NCI-H2107 (cell line): ENCODE measurements around the gene PRDM15.
A peak's percentile ranks its signal among the peaks of the same experiment; 100 is the strongest.

ENCODE experiments used
- DNase-seq: peaks from one replicate; lab custom pipeline; 2025; lab: John Stamatoyannopoulos, UW

The PRDM15 gene

DNA sequence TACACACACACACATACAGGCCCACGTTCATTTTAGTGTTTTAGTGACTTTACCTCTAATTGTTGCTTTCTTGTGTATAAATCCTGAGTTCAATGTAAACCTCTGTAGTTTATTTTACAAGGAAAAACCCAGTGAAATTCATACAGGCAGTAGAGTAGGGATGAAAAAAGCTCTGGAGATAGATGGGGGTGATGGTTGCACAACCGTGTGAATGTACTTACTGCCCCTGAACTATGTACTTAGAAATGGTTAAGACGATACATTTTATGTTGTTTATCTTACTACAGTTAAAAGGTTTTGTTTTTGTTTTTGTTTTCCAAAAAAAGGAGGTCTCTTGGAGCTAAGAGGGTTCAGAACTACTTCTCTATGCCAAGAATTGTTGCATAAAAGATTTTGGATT, 29.7 kb upstream of the PRDM15 start:
- no peak for DNase-seq

DNA sequence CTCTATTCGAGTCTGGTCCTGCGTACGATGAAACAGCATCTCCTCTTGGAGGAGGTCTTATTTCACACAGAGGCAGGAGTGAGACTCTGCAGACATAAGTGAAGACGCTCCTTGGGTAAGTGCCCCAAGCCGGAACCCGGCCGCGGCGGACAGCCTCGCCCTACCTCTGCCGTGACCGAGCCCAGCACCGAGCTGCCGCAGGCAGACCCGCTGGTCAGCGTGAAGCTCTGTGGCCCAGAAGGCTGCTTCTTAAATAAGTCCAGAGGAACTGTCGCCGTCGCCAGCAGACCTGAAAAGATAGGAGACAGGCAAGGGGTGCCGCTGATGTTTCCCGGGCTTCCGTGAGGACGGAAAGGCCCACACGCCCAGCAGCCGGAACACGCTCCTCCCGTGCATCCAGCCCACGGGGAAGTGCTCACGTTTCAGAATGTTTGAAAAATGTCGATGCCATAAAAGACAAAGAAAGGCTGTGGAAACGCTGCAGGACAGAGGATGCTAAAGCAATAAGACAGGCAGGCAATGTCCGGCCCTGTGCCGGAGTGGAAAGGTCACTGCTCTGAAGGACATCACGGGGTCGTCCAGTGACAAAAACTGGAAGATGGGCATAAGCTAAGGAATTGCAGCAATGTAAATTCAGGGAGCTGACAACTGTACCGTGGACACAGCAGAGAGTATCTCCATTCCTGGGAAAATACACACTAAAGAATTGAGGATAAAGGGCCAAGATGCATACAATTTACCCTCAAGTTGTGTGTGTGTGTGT, 28.5 kb upstream of the PRDM15 start:
- no peak for DNase-seq

DNA sequence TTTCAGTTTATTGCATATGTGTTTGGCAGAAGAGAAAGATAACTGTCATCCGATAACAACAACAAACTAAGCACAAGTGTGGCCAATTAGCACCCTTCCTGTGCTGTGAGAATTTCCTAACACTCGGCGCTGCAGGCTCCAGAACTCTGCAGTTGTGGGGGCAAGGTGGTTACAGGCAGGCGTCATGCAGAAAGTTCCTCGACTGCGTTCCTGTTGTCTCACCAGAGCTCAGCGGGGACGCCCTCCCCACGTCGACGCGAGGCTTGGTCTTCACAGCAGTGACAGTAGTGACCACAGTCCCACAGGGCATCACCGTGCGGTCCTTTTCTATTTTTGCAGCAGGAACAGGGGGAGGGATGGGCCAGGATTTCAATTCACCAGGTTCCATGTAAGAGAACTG, 27.6 kb upstream of the PRDM15 start:
- DNase-seq: no peak

DNA sequence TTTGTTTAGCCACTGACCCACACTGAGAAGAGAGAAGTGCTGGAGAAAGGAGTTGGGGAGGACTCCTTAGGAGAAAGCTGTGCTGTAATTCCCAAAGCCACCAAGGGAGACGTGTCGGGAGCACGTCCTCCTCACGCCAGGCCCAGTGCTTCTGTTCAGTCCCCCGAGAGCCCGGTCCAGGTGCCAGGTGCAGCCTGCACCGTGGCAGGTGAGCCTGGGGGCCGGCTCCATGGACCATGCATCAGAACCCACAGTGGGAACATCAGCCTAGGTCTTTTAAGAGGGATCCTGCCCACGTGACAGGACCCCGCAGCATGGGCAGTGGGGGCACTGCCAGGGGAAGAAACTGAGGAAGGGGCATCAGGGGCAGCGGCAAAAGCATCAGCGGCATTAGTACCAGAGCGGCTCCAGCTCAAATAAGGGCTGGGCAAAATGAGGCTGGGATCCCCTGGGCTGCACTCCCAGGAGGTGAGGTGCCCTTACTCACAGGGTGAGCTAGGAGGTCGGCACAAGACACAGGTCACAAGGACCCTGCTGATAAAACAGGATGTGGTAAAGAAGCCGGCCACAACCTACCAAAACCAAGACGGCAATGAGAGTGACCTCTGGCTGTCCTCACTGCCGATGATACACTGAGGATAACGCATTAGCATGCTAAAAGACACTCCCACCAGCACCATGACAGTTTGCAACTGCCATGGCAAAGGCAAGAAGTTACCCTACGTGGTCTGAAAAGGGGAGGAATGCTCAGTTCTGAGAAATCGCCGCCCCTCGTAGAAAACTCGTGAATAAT, 24.6 kb upstream of the PRDM15 start:
- no peak for DNase-seq

DNA sequence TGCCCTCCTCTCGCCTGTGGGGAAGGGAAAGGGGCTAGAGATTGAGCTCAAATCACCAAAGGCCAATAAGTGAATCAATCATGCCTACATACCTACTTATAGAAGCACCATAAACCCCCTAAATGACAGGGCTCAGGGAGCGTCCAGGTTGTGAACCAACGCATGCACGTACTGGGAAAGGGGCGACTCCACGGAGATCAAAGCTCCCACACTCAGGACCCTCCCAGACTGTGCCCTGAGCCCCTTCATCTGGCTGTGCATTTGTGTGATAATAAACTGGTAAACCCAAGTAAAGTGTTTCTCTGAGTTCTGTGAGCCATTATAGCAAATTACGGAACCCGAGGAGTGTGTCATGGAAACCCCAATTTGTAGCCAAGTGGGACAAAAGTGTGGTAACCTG, 23.8 kb upstream of the PRDM15 start:
- DNase-seq: no peak

DNA sequence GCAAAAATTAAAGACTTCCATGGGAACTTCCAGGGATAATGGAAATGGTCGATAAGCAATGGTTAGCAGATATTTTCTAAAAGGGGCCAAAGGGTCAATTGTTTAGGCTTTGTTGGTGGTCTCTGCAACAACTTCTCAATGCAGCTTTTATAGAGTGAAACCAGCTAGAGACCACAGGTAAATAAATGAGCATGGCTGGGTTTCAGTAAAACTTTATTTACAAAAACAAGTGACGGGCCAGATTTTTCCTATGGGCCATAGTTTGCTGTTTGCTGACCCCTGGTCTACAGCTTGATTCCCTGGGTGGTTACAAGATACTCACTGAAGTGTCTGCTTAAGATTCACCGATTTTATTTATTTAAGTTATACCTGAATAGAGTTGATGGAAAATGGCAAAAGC, 22.6 kb upstream of the PRDM15 start:
- no peak for DNase-seq

DNA sequence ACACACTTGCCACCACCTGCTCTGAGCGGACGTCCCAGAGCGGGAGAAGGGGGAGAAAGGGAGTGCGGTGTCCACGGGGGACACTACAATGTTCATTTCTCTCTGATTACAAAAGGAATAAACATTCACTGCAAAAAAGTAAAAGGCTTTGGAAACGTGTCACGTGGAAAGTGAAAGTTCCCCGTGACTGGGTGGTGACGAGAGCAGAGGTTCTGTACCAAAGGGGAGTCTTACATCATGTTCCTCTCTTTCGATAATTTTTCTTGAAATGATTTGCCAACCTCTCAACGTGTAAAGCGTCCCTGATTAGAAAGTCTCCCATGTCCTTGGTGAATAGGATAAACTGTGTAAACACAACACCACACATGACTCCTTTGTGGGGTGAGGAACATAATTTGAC, 22.0 kb upstream of the PRDM15 start:
- DNase-seq: no peak

DNA sequence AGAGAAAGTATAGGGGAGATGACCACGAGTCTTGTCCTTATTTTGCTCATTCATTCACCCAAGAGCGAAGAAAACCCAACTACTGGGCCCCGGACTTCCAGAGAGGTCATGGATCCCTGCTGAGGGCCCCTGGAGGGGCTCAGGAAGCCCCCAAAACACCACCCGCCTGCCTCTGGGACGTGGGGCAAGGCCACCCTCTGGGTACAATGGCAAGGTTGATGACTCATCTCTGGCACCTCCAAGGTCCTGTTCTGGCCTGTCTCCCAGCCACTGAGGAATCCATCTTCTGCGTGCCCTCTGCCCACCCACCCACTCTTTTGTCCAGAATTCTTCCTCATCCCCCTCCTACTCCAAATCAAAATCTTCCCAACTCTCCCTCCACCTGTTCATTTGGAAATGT, 21.3 kb upstream of the PRDM15 start:
- no peak for DNase-seq

DNA sequence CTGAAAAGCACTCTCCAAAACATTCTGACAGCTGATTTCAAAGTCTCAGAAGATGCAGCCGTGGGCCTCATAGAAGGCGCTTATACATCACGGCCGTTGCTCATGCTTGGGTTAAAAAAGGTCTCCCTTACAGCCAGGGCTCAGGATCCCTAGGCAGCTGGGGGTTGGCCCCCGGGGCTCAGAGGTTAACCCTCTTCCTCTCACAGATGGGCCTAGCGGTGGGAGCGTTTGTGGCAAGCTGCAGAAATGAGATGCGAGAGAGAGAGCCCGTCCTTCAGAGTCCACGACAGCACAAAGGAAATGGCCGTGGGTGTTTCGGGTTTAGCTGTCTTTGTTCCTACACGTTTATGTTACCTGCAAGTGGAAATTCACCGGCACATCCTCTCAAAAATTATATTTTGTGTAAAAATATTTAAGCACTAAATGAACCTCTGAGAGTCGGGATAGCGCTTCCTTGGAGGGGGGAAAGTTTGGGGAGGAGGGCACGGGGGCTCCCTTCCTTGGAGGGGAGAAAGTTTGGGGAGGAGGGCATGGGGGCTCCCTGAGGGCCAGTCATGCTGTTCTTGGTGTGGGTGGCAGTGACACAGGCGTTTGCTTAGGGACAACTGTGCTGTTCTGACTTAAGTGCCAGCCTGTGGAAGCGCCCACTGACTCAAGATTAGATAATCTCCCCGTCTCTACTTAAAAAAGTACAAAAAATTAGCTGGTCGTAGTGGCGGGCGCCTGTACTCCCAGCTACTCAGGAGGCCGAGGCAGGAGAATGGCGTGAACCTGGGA, 20.5 kb upstream of the PRDM15 start:
- DNase-seq: no peak

DNA sequence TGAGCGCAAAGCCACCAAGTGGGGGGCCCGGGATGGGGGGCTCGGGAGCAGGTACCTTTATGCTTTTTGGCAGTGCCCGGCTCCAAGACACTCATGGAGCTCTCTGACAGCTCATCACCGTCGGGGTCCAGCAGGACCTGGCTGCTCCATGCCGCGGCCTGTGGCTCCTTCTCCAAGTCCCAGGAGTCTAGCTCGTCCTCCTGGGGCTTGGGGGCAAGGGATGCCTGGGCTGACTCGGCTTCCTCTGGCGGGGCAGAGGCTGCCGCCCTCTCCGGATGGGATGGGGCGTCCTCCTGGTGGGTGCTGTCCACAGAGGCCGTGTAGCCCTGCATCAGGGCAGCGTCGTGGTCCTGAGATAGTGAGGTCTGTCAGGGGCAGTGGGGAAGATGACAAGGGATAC, 19.9 kb upstream of the PRDM15 start:
- no peak for DNase-seq

DNA sequence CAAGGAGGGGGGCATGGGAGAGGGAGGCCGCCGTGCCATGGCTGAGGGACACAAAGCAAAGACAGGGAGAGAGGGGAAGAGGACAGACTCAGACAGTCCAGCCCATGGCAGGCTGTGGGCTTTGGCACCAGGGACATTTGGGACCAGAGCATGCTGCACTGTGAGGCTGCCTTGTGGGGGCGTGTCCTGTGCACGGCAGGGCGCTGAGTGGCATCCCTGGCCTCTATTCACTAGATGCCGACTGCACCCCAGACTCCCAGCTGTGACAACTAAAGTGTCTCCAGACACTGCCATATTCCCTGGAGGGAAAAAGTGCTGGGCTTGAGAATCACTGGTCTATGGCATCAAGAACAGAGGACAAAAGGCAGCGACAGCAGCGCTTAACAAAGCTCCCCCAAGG, 18.6 kb upstream of the PRDM15 start:
- peak; percentile 48 for DNase-seq

DNA sequence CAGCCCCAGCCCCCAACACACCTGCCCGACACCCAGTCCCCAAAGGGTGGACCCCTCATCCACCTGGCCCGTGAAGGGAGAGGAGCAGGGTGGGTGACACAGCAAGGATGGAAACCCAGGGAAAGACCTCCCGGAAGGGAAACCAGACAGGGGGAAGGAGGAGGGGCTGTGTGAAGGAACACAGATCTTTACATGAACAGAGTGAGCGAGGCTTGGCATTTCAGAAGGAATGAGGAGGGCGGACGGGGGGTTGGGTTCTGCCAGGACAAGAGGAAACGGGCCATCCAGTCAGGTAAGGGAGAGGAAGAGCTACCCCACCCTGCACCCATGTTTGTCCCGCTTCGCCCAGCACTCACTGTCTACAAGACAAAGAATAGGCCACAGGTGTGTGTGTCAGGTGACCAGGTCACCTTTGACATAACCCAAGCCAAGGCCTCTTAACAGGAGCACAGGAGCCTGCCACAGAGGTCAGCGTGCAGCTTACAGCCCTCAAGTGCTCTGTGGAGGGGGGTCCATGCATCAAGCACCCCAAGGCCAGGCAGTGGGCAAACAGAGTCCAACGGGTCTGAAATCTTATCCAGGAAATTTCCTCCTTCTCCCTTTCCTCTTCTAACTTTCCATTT, 18.0 kb upstream of the PRDM15 start:
- no peak for DNase-seq

DNA sequence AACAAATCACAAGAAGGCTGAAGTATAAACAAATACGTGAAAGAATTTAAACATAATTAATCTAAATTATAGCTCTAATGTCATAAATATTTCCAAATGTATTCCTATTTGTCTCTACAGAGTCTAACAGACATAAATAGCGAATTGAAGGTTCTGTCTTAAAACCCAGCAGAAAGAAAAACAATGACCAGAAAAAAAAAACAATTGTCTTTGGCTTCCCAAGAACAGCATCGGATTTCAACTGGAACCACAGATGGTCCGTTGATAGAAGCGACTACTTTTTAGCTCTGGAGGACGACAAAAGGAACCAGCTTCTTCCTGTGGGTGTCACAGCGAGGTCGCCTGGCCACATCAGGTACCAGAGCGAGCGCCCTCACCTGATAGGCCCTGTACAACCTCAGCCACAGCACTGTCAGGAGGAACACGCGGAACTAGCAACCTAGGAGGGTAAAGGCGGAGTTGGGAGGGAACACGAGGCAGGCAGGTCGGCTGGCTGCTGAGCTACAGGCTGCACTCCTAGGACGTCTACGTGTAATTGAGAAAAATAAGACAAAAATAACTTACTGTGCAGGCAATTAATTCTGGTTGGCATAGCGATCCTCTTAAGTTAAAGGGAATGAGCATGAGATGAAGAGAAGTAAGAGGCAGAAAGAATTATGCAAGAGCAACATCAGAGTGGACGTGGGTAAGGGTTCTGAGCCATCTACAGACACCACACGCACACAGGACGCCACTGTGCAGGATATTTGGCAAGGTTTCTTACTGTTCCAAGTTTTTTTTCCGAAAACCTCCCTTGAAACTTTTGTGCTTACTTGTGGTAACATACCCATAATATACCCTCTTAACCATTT, 16.7 kb upstream of the PRDM15 start:
- no peak for DNase-seq

DNA sequence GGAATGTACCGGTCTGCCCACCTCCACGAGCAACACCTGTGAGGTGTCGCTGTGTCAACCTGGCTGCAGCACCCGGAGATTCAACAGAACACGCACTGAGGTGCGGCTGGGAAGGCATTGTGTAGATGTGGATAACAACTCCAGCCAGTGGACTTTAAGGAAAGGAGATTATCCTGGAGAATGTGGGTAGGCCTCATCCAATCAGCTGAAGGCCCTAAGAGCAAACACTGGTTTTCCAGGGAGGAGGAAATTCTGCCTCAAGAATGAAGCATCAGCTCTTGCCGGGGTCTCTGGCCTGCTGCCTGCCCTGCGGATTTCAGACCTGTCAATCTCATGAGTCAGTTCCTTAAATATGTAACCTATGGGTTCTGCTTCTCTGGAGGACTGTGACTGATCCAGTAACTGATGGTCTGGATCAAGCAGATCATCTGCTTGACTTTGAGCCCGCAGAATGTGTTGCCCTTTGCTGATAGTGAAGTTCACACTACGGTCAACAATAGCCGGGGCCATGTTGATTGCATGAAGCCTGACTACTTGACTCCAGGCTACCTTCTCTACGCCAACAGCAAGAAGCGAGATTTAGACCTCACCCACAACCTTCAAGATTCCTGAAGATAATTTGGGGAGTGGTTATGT, 15.9 kb upstream of the PRDM15 start:
- no peak for DNase-seq

DNA sequence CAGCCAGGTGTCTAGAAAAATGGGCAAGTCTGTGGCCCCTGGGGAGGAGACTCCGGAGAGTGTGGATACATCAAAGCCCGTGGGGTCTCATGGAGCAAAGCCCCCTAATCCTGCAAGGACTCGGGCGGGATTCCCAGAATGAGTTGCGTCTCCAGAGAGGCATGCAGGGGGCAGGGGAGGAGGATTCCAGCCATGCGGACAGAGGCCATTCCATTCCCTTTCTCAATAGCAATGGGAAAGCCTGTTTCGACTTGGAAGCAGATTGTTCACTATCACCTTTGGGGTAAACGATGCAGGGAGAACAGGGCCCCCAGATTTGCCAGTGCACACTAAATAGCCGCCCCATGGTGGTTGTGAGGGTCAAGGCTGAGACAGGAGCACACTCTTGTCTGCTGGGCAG, 15.4 kb upstream of the PRDM15 start:
- no peak for DNase-seq

DNA sequence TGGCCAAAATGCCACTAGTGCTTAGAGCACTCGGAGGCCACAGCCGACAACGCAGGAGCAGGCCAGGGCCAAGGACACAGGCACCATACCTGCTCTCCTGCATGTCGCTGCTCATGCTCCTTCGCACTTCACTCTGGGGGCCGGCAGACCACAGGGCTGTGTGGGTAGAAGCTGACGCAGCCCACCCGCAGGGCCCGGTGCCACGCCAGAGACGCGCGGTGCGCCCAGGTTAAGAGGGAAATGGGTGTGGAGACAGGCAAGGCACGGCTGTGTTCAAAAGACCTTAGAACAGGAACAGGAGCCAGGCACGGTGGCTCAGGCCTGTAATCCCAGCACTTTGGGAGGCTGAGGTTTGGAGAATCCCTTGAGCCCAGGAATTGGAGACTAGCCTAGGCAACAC, 13.6 kb upstream of the PRDM15 start:
- no peak for DNase-seq

DNA sequence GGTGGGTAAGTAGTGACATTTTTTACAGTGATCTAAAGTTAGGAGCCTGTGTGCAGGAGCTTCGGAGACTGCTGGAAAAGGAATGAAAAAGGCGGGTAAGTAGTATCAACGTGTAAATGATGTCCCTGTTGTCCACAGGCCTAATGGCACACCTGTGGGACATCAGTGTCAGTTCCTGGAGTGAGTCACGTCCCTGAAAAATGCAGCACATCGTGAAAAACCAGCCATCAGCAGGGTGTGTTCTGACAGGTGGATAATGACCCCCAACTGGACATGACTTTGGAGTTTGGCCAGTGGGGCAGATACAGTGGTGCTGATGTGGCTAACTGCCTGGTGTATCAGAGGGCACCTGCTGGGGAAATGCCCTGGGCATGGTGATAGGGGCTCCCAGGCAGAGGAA, 12.0 kb upstream of the PRDM15 start:
- no peak for DNase-seq

DNA sequence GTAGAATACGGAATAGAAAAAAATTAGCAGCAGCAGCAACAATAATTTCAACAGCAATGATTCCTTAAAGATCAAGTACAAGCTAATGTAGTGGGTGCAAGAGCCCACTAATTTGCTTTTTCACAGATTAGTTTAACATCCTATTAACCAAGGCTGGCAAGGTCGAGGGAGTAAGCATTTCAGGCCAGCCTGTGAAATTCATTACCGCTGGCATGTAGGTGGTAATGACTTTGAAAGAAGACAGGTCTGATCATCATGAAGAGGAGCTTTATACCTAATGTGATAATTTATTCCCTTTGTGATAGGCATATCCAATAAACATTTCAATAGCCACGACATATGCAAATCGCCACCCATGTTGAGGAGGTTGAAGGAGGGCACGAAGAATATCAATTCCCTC, 11.2 kb upstream of the PRDM15 start:
- no peak for DNase-seq

DNA sequence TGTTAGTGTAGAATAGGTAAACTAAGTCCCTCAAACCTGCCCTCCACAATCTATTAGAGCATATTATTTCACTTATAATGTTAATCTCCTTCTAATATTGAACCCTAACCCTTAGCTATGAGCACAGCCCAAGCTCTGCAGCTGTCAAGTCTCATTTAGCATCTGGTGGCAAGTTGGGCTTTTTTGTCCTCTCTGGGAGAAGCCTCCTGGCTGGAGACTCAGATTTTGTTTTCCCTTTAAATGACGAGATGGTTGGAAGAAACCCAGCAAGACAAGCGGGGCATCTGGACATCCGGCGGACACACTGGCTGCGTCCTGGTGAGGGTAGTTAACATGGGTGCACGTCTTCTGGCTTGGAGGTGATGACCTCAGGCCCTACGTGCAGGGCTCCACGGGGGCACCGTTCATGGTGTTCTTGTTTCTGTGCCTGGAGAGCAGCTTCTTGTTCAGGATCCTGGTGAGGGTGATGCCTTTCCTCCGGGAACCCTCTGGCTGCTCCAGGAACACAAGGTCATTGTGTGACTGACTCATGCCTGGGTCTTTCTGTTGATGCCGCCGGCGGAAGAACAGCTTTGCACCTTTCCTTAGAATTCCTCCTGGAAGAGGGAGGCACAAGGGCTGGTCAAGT, 9.7 kb upstream of the PRDM15 start:
- no peak for DNase-seq

DNA sequence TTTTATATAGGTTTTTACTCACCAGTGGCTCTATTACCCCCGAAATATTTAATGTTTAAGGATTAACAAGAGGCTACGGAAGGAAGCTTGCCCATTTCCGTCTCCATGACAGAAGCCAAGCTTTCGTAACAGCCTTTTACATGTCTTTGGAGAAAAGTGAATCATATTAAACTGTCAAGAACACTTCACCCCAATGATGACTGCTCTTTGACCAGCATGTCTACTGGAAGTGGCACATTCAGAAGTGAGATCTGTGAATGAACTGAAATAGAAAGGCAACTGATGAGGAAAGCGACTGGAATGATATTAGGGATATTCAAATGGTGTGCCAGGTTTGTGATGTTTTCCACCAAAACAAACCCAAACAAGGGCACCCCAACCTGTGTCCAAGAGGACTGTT, 8.5 kb upstream of the PRDM15 start:
- DNase-seq: no peak

DNA sequence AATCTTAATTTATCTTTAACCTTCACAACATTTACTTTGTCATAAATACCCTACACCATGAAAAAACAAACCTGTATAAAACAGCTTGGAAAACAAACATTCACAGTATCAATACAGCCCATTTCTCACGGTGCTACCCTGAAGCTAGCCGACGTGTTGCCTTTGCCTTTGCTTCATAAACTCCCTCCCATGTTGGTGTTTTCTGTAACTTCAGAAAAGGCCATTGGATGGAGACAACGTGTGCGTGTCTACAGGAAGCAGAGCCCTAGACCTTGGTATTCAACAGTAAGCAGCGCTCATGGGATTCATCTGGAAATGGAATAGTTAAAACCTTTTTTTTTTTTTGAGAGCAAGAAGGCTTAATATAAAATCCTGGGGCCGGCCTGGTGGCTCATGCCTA, 7.2 kb upstream of the PRDM15 start:
- no peak for DNase-seq
